HG03066 (cell line): ENCODE results near the gene CDC14B.
"Not testable (repeated sequence)": the region's sequence is repeated elsewhere in the genome, so short reads cannot be mapped to it uniquely, and the experiment has no call there.

Source experiments
- ATAC-seq: cut with Tn5 transposase; IDR thresholded peaks from one replicate; pipeline ENCODE4 v1.9.1; 2021; ENCODE audit warnings: low read depth; ENCODE audit not compliant: unreplicated experiment

CDC14B gene

DNA sequence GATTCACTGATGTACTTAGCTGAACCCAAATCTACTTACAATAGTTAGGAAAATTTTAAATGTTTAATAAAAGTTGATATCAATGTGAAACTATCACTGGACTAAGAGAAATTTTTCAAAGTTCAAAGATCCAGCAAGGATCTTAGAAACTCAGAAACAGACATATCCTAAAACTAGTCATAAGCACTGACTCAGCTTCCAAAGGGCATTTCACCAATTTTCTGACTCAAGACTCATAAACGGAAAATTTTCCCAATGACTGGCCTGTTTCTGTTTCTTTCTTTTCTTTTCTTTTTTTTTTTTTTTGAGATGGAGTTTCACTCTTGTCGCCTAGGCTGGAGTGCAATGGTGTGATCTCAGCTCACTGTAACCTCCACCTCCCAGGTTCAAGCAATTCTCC lies 66.6 kb downstream of the CDC14B start:
- no peak for ATAC-seq

DNA sequence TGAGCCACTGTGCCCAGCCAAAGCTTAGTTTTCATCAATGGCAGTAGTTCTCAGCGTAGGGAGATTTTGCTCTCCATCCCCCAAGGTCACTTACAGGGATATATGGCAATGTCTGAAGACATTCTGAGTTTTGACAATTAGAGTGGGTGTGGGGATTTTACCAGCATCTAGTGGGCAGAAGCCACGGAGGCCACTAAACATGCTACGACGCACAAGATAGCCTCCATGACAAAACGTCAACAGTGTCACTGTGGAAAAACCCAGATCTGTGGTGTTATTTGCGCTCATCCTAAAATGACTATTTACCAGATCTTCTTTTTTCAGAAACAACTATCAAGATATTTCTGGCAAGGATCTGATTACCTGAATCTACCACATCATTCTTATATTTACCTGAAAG lies 68.2 kb downstream of the CDC14B start:
- ATAC-seq = no peak

DNA sequence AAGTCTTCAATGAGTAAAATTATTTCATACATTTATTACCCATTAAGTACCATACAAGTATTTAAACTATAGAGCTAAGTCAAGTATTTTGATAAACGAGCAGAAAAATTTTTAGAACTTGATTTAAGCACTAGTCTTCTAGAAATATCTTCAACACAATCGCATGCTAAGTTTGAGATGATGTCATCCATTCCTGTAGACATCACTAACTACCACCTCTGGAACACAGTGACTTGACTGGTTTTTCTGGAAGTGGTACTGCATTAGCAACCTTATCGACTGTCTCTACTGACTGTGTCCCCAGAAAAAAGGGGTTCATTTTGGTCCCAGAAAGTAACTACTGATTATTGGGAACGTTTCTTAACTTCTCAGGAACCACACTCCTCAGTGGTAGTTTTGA lies 69.0 kb downstream of the CDC14B start:
- no peak for ATAC-seq

DNA sequence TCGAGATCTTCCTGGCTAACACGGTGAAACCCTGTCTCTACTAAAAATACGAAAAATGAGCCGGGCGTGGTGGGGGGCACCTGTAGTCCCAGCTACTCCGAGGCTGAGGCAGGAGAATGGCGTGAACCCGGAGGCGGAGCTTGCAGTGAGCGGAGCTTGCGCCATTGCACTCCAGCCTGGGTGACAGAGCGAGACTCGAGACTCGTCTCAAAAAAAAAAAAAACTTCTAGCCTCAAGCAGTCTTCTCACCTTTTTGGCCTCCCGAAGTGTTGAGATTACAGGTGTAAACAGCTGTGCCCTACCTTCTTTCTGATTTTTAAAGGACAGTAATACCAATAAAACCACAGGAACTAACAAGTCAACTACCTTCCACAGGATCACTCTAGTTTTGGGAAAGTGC lies 76.5 kb downstream of the CDC14B start:
- not testable (repeated sequence) for ATAC-seq

DNA sequence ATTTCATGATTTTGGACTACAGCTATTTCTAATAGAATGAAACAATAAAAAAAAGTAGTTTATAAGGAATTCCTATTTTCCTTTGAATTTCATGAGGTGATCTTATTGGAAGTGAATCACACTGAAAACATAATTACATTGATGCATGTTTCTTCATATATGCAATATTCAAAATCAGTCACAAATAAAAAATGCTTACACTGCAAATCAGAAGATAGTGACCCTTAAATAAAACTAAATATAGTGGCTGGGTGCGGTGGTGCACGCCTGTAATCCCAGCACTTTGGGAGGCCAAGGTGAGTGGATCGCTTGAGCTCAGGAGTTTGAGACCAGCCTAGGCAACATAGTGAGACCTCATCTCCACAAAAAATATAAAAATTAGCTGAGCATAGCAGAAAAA lies 79.5 kb downstream of the CDC14B start:
- no peak for ATAC-seq

DNA sequence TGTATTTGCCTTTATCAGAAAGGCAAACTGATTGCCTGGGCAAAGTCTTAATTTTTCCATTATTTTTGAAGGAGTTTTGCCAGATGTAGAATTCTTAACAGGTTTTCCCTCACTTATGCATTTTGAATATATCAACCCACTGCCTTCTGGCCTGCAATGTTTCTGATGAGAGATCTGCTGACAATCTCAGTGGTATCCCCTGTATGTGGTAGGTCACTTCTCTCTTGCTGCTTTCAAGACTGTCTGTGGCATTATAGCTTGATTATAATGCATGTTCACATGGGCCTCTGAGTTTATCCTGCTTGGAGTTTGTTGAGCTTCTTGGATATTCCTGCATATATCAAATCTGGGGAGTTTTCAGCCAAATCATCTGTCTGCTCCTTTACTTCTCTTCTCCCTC lies 87.5 kb downstream of the CDC14B start:
- ATAC-seq = no peak

GRCh38 chr9:96524764-96525163 lies 94.9 kb downstream of the CDC14B start:
- no peak for ATAC-seq

GRCh38 chr9:96524045-96524444 lies 95.6 kb downstream of the CDC14B start:
- ATAC-seq = no peak

GRCh38 chr9:96523374-96523773 lies 96.3 kb downstream of the CDC14B start:
- ATAC-seq = no peak

GRCh38 chr9:96522366-96522765 lies 97.3 kb downstream of the CDC14B start:
- no peak for ATAC-seq

DNA sequence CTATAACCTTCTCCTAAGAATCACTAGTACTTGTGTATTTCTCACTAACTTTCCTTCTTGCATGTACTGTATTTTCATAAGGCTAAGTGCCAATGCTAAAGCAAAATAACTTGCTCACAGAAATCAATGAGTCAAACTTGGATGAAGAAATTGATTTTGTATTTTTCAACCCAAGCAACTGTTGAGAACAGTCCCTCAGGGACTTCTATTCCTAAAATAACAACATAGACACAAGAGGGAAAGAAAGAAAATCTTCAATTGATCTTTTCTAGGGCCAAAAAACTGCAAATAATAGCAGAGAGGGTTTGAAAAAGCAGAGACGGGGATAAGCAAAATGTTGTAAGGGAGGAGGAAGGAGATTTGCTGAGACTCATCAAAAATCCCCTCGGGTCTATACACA lies 99.9 kb downstream of the CDC14B start:
- ATAC-seq = no peak

- no peak for ATAC-seq
These were observed 100.5 kb downstream of the CDC14B start for GRCh38 chr9:96519095-96519494.

DNA sequence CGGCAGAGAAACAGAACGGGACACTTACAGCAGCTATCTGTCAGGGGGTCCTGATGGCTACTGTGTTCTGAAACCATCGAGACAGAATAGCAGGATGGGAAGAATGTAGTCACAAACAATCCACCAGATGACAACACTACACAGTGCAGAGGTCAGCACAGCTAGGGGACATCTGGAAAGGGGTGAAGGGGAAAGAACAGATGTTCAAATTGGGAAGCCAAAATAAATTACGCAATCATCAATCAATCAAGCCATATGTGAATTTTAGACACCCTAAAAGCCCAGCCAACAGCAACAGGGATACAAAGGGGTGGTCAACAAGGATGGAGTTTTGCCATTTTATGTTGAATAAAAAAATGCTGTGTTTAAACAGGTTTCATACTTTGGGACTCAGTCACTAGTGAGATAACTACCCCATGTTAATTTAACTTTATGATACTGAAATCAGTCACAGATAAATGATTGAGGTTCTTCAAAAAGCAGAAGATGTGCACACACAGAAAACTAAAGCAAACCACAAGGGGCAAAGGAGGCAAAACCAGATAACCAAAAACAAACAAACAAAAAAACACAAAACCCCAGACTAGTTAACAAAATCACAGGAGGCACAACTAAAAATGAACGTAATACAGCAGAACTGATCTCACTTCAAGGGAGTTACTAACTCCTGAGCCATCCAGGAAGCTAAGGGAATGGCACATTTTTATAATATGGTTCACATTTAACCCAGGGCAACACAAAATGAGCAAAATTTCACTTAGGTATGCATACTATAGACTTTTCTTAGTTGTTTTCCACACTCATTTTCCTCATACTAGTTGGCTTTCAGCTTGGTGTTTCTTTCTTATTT lies 103.8 kb downstream of the CDC14B start:
- no peak for ATAC-seq

DNA sequence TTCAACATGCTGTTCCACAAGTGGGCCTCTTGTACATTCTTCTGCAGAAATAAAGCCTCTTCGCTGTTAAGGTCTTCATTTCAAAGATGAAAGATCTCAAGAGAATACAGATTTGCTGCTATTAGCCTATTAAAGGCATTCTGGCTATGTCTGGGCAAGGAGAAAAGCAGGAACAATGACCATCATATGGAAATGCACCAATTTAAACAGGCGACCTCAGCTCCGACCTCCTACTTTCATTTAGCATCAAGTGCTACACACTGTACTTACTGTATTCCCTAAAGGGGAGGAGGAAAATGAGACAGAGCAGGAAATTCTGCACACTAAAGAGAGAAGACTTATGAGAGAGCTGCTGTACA lies 104.9 kb downstream of the CDC14B start:
- ATAC-seq = no peak

- no peak for ATAC-seq
These were observed 105.4 kb downstream of the CDC14B start for GRCh38 chr9:96514108-96514799.

- no peak for ATAC-seq
These were observed 106.0 kb downstream of the CDC14B start for GRCh38 chr9:96513622-96514021.

DNA sequence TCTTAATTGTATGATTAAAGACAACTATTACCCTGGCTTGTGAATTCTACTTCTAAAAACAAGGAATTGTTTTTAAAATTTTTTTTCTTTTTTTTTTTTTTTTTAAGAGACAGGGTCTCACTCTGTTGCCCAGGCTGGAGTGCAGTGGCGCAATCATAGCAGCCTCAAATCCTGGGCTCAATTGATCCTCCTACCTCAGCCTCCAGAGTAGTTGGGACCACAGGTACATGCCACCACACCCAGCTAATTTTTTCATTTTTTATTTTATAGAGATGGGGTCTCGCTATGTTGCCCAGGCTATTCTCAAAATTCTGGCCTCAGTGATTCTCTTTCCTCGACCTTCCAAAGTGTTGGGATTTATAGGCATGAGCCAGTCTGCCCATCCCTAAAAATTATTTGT lies 107.4 kb downstream of the CDC14B start:
- no peak for ATAC-seq

DNA sequence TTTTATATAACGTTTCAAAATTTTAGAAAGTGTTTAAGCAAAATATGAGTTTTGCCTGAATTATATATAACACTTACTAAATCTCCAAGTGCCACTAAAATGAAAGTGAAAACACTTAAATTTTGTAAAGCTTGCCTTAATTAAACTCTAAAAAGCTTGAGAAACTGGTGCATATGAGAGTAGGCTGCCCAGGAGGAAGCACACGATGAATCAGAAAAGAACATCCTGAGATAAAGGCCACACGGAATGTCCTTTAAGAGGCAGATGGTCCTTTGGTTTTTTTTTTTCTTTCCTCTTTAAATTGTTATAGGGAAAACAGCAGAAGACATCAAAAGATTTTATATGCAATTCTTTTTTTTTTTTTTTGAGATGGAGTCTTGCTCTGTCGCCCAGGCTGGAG lies 109.4 kb downstream of the CDC14B start:
- no peak for ATAC-seq

DNA sequence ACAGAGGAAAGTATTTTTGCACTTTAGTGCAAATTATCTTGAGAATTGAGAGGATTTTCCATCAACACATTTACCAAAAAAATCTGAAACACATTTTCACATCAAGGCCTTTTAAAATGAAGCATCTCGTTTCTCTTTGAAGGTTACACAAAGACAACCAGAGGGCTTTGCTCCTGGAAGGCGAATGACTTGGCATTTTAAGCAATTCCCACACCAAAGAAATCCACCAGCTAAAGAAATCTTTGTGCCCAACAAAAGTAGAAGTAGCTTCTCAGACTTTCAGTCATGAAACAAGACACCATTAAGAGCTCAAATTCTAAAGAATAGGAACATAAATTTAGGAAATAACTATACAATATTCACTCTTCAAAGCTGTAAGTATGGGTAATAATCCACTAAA lies 109.8 kb downstream of the CDC14B start:
- no peak for ATAC-seq

GRCh38 chr9:96509026-96509425 lies 110.6 kb downstream of the CDC14B start:
- no peak for ATAC-seq

DNA sequence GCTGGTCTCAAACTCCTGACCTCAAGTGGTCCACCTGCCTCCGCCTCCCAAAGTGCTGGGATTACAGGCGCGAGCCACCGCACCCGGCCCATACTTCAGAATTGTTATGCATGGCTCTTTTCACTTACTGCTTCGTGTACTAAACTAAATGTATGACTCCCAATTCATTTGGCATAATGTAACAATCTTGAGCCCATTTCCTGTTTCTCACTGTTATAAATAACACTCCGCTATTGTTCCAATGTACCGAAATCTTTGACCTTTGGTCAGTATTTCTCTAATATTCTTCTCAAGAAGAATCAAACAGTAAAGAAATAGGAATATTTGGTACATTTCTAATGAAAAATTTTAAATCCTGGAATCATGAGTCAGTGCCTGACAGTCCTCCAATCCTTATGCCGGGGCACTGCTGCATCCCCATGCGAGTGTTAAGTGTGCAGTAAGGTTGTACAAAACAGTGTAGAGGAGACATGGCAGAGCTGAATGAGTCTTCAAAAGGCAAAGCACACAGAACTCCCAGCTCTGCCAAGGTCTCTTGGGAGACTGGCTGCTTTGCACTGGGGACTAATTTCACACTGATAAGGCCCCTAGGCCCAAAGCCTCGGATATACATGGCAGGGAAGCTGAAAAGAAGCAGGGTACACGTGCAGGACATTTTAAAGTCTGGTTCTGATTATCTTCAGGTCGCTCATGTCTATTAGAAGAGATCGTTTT lies 111.3 kb downstream of the CDC14B start:
- no peak for ATAC-seq
